B cell (primary cell): ENCODE data around the gene KSR2.

Experiments used
- EZH2 ChIP-seq: IDR thresholded peaks from 2 replicates; pipeline ENCODE4 v1.6.1; 2012; ENCODE audit warnings: borderline replicate concordance, low read depth, mild to moderate bottlenecking, moderate library complexity, low read length; ENCODE audit not compliant: insufficient read depth, poor library complexity, severe bottlenecking
- TF ChIP-seq, protein P1 (sequence below): fragments of 200-600 bp; IDR thresholded peaks from one replicate; pipeline ENCODE4 v1.8.0; 2022; ENCODE audit warnings: antibody characterized with exemption, mild to moderate bottlenecking

DNA sequence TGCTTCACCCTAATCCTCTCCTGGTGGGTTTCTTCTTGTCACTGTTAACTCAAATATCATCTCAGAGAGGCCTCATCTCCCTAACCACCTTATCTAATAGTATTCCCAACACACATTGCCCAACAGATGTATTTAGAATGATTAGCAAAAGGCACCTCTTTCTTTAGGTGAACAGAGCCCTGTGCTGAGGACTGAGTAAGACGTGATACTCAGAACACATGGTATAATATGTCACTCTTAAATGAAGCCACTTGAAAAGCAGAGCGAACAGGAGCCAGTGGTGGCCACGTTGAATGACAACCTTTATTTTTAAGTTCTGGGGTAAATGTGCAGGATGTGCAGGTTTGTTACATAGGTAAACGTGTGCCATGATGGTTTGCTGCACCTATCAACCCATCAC lies 1.5 kb upstream of the KSR2 start:
- no peak for TF ChIP-seq EZH2
- TF ChIP-seq, protein P1, sequence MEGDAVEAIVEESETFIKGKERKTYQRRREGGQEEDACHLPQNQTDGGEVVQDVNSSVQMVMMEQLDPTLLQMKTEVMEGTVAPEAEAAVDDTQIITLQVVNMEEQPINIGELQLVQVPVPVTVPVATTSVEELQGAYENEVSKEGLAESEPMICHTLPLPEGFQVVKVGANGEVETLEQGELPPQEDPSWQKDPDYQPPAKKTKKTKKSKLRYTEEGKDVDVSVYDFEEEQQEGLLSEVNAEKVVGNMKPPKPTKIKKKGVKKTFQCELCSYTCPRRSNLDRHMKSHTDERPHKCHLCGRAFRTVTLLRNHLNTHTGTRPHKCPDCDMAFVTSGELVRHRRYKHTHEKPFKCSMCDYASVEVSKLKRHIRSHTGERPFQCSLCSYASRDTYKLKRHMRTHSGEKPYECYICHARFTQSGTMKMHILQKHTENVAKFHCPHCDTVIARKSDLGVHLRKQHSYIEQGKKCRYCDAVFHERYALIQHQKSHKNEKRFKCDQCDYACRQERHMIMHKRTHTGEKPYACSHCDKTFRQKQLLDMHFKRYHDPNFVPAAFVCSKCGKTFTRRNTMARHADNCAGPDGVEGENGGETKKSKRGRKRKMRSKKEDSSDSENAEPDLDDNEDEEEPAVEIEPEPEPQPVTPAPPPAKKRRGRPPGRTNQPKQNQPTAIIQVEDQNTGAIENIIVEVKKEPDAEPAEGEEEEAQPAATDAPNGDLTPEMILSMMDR = no peak
